Dedifferentiated amniotic fluid mesenchymal stem cell (primary cell): ENCODE measurements around the gene SIX5.
"Not testable (repeated sequence)": the region's sequence is repeated elsewhere in the genome, so short reads cannot be mapped to it uniquely, and the experiment has no call there.

Source experiments
- DNase-seq: peaks from one replicate; pipeline ENCODE4 v3.0.0-alpha.2; 2016; ENCODE audit errors: extremely low spot score

Gene SIX5

GRCh38 chr19:45768984-45769782, at the start of gene SIX5:
Gene SIX5, minus strand, starts transcription at chr19:45769252. Its CDS starts 408 bp downstream, at chr19:45768844.
- DNase-seq, result peak; percentile 96

- DNase-seq, result no peak
These were observed 48.8 kb upstream of the SIX5 start for GRCh38 chr19:45817725-45818301.

GRCh38 chr19:45817010-45817724, 48.1 kb upstream of the SIX5 start:
- DNase-seq, result peak; percentile 90

- no peak for DNase-seq
These were observed 47.4 kb upstream of the SIX5 start for GRCh38 chr19:45816236-45817009.

- no peak for DNase-seq
These were observed 46.6 kb upstream of the SIX5 start for GRCh38 chr19:45815481-45816216.

- no peak for DNase-seq
These were observed 45.9 kb upstream of the SIX5 start, which contains the start of gene RSPH6A for GRCh38 chr19:45814851-45815480. Gene RSPH6A, minus strand, starts transcription at chr19:45815308. Its CDS starts 132 bp downstream, at chr19:45815176.

GRCh38 chr19:45814166-45814780, 45.2 kb upstream of the SIX5 start:
- no peak for DNase-seq

- DNase-seq, result no peak
These were observed 43.2 kb upstream of the SIX5 start for GRCh38 chr19:45812297-45812696.

- peak; percentile 47 for DNase-seq
These were observed 40.6 kb upstream of the SIX5 start for GRCh38 chr19:45809643-45810159.

- DNase-seq, result no peak
These were observed 36.7 kb upstream of the SIX5 start for GRCh38 chr19:45805719-45806118.

- DNase-seq, result no peak
These were observed 35.8 kb upstream of the SIX5 start for GRCh38 chr19:45804959-45805230.

- no peak for DNase-seq
These were observed 35.3 kb upstream of the SIX5 start for GRCh38 chr19:45804140-45804958.

- DNase-seq, result no peak
These were observed 32.6 kb upstream of the SIX5 start for GRCh38 chr19:45801603-45802175.

- DNase-seq, result no peak
These were observed 31.1 kb upstream of the SIX5 start for GRCh38 chr19:45800070-45800553.

GRCh38 chr19:45799541-45799940, 30.5 kb upstream of the SIX5 start:
- DNase-seq, result not testable (repeated sequence)

- peak; percentile 88 for DNase-seq
These were observed 30.0 kb upstream of the SIX5 start for GRCh38 chr19:45798995-45799517.

GRCh38 chr19:45794627-45795026, 25.6 kb upstream of the SIX5 start:
- DNase-seq, result no peak

- DNase-seq, result no peak
These were observed 24.8 kb upstream of the SIX5 start for GRCh38 chr19:45793876-45794275.

GRCh38 chr19:45793178-45793564, 24.1 kb upstream of the SIX5 start:
- DNase-seq, result no peak
